ENCODE measurements around the gene LHX6. TPM values are rescaled to one million over a fixed set of nuclear protein-coding genes. Genes with fewer than 3 reads are reported as not detected.

Gene LHX6
- polyA plus RNA-seq, 3 donors, result 3.7 to 4.8 (median 4.5) TPM

DNA sequence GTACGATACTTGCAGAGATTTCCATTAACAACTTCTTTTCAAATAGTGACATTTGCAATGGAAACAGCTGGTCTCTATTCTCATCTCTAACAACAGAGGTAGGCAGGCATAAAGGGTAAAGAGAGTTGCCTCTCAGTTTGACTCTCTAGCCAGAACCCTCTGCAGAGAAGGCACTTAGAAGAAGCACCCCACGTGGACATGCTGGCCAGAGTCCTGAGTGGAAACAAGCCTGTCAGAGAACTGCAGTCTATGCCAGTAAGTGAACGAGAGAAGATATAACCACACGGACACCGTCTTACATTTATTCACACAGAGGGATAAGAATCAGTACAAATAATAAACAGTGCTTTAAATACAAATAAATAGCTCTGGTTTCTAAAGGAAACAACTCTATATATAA lies 11.0 kb upstream of the LHX6 start:
- no peak for DNase-seq

GRCh38 chr9:122236681-122237080 lies 7.9 kb upstream of the LHX6 start:
- DNase-seq, result no peak

DNA sequence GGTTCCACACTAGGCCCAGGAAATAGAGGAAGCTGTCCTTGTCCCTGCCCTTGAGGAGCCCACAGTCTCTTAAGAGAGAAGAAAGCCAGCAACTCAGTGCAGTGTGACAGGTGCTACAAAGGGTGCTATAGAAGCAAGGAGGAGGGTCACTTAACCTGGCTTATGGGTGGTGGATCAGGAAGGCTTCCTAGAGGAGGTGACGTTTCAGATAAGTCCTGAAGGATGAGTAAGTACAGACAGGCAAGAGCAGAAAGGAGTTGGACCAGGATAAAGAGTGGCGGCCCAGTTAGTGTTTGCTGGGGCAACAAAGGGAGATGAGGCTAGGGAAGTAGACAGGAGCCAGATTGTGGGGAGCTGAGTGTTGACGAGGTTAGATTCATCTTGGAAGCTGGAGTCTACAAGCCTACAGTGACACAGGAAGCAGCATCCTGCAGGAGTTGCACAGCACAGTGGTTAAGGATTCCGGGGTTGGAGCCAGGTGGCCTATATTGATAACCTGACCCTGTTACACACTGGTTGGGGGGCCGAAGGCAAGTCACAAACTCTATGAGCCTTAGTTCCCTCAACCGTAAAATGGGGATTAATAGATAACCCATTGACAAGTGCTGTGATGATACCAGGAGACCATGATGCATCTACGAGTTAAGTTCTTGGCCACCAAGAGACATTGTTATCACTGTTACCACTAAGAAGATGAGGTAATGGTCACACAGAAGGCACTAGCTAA lies 5.4 kb upstream of the LHX6 start:
- no peak for DNase-seq

- no peak for DNase-seq
These were observed 4.1 kb upstream of the LHX6 start for GRCh38 chr9:122232796-122233306.

- no peak for DNase-seq
These were observed 704 bp upstream of the LHX6 start for GRCh38 chr9:122229485-122229837.

GRCh38 chr9:122228191-122228567 lies 578 bp downstream of the LHX6 start:
- DNase-seq, result no peak

DNA sequence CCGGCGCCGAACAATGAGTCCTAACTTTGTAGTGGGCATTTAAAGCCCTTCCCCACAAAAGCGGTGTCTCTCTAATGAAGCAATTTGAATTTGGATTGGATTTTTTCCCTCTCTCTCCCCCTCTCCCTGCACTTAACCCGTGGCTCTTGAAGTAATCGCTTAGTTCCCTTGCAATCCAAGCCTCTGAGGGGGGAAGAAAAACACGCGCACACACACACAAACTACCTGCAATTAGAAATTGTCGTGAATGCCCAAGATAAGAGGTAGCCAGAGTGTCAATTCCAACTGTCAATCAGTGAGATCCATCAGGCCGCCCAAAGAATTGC lies 1.2 kb downstream of the LHX6 start:
- no peak for DNase-seq

DNA sequence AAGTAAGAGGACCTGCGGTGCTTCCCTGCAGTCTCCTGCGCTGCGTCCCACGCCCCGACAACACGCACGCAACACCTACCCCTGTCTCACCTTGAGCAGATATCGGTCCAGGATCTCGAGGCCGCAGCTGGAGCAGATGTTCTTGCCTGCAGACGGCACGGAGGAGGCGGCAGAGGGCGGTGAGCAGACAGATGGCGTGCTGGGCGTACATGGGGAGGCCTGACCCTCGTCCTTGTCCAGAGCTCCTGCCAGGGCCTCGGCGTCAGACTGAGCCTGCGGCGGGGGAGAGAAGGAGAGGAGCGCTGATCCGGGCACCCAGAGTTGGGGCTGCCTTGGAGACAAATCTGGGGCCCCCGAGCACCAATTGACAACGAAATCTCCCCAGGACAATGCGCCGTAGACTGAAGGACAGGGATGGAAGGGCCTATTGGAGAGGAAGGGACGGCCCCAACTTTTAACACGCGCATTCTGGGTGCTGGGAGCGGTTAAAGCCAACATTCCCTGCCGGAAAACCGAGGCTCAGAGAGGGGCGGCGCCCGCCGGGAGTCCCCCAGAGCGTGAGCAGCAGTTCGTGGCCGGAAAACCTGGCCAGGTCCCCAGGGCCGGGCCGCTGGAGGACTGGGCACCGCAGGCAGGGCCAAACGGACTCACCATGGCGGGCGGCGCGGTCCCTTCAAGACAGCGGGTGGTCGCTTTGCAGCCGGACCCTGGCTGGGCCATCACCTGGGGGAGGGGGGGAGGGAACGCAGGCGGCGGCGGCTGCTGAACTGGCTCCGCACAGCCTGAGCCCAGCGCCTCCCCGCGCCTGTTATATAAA lies 1.8 kb downstream of the LHX6 start:
- no peak for DNase-seq

- DNase-seq, result no peak
These were observed 2.5 kb downstream of the LHX6 start for GRCh38 chr9:122226142-122226757.

DNA sequence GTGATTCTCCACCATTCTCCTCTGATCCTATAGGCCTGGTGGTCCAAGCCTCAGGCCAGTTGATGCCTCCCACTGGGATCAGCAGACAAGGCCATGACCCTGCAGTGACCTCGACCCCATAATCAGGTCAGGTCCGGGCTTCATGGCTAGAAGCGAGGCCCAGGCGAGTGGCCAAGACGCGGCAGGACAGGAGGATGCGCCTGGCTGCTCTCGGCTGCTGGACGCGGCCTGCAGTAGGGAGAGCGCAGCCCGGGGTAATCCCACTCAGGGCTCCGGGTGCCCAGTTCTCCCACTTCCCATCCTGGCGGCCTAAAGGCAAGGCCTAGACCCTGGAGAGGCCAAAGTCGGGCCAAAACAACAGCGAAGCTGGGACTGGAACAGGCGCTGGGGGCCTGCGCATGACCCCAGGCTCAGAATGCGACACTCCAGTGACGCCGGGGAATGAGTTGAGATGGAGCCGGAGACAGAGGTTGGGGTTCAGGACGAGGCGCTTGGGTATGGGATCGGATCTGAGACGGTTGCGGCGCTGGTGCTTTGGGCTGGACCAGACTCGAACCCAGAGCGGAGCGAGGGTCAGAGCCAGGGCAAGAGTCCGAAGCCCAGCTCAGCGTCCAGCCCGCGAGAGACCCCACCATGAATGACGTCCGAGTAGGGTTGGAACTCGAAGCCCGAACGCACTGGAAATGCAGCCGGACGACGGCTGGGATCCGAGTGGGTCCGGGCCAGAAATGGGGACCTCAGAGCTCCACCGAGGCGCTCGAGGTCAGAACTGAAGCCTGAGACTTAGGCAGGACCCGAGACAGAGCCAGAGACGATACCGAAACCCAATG lies 3.2 kb downstream of the LHX6 start:
- no peak for DNase-seq

- no peak for DNase-seq
These were observed 5.3 kb downstream of the LHX6 start for GRCh38 chr9:122223435-122223834.

- DNase-seq, result no peak
These were observed 6.0 kb downstream of the LHX6 start for GRCh38 chr9:122222791-122223190.

DNA sequence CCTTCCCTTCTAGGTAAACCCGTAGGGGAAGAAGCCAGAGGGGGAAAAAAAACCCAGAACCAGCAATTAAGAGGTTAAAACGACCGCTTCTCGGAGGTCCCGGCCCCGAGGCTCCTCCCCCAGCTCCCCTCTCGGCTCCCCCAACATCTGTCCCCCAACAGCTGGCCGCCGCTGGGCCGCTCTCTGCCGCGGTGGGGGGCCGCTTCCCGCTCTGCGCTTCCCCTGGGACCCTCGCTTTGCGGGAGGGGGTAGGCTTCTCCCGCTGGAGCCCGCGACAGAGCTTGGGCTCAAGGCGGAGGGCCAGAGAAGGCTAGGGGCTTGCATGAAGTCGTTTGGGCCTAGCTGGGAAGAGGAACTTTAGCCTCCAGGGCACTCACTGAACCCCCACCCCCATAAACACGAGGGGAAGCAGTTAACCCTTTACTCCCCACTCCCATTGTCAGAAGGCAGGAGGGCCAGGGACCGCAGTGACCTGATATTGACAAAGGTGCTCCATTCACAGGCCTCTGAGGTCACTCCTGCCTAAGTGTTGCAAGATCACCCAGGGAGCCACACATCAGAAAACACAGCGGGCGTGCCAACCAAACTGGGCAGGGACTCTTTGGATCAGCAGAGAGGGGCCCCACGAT lies 7.5 kb downstream of the LHX6 start:
- DNase-seq, result no peak

- no peak for DNase-seq
These were observed 8.0 kb downstream of the LHX6 start for GRCh38 chr9:122220673-122221182.

- DNase-seq, result no peak
These were observed 8.7 kb downstream of the LHX6 start for GRCh38 chr9:122219856-122220672.

DNA sequence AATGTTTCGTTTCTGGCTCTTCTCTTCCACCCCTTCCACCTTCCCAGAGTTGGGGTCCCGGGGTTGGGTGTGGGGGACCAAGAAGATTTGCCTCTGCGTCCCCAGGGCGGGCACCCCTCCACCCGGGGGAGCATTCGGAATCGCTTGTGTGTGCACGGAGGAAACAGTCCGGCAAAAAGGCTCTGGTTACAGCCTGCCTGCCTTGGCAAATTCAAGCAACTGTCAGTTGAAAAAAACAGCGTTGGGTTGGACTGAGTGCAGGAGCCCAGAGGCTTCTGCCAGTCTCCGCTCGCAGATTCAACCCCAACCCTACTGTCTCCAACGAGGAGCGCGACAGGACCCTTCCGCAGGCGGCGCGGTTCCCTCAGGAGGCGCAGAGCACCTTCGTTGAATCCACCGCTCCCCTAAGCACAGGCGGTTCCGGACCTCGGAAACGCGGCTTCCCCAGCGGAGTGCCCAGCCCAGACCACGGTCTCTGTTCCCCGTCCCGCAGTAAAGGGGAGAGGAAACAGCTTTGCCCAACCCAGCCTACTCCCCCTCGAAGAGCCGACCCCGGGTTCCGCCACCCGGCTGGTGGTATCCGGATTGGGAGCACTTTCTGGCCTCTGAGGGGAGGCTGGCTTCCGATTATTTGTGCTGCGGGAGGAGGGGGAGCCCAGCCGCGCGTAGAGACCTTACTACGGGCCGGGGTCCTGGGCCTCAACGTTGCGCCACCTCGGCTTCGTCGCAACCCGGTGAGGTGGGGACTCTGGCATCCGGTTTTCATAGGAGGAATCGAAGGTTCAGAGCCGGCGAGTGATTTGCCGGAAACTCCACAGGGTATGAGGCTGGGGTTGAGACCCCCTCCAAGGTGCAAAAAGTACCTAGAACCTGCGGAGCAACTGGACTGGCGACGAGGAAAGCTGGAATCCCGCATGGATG lies 9.6 kb downstream of the LHX6 start:
- no peak for DNase-seq

- DNase-seq, result no peak
These were observed 10.5 kb downstream of the LHX6 start for GRCh38 chr9:122218071-122218934.

DNA sequence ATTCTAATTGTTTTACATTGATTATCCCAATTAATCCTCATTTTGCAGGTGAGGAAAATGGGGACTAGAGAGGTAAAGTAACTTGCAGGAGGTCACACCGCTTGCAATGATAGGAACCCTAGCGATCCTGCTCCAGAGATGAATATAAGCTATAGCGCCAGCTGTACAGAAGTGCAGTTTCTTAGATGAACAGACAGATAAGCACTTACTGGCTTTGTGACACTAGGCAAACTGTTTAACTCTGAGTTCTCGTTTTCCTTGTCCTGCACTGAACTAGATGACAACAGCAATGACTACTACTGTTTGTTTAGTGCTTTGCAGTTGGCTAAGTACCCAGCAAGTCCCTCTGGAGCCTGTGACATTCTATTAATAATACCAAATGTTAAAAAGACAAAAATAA lies 11.1 kb downstream of the LHX6 start:
- DNase-seq, result no peak

Data from renal pelvis (tissue), 4 donors.